Thoracic aorta (tissue), 2 donors: Measurements from ENCODE around the gene GLT6D1. TPM values are rescaled to one million over a fixed set of nuclear protein-coding genes. Genes with fewer than 3 reads are reported as not detected.

Experiments used
- ATAC-seq: fragments of 150-250 bp; one replicate; pipeline ENCODE4 v1.8.0; 2017; ENCODE audit warnings: low read depth; ENCODE audit not compliant: insufficient number of reproducible peaks, low FRiP score
- DNase-seq: peaks from one replicate; pipeline ENCODE4 v3.0.0-alpha.2; 2020; ENCODE audit warnings: low spot score
- H3K27ac ChIP-seq, 2 donors: fragments of 200-600 bp; sonication (generic); 1 replicate in 1 of 2; 2 replicates in 1 of 2; pipeline ENCODE4 v1.5.1; 2016; ENCODE audit warnings: mild to moderate bottlenecking in 2 of 2, moderate library complexity in 2 of 2
- H3K27me3 ChIP-seq: fragments of 200-600 bp; sonication (generic); replicated peaks from 2 replicates; pipeline ENCODE4 v1.6.0; 2016; ENCODE audit warnings: mild to moderate bottlenecking; ENCODE audit not compliant: insufficient read depth
- H3K36me3 ChIP-seq: fragments of 200-600 bp; sonication (generic); one replicate; pipeline ENCODE4 v1.5.1; 2016
- H3K4me1 ChIP-seq, 2 donors: fragments of 200-600 bp; sonication (generic); 1 replicate in 1 of 2; 2 replicates in 1 of 2; pipeline versions ENCODE4 v1.5.1 to v1.6.0; 2016; ENCODE audit warnings: low read depth in 2 of 2, mild to moderate bottlenecking in 1 of 2; ENCODE audit not compliant: control insufficient read depth in 1 of 2
- H3K4me3 ChIP-seq: fragments of 200-600 bp; sonication (generic); 2 replicates; pipeline ENCODE4 v1.5.1; 2016; ENCODE audit warnings: mild to moderate bottlenecking
- H3K9me3 ChIP-seq: fragments of 200-600 bp; sonication (generic); 2 replicates; pipeline ENCODE4 v1.5.1; 2016
- total RNA-seq, 2 donors: library from RNA; depleted of rRNA; stranded (reverse); fragments of >200 nt; gene quantifications; one replicate each; pipeline versions ENCODE4 v1.1.0 to v1.2.3, GENCODE V29; 2016
- TF ChIP-seq, protein P1 (sequence below): fragments of 200-600 bp; sonication (generic); IDR thresholded peaks from one replicate; pipeline ENCODE4 v1.5.1; 2019; ENCODE audit warnings: antibody characterized with exemption

Gene GLT6D1
- total RNA-seq, 2 donors from 2014 or later, result not detected

DNA sequence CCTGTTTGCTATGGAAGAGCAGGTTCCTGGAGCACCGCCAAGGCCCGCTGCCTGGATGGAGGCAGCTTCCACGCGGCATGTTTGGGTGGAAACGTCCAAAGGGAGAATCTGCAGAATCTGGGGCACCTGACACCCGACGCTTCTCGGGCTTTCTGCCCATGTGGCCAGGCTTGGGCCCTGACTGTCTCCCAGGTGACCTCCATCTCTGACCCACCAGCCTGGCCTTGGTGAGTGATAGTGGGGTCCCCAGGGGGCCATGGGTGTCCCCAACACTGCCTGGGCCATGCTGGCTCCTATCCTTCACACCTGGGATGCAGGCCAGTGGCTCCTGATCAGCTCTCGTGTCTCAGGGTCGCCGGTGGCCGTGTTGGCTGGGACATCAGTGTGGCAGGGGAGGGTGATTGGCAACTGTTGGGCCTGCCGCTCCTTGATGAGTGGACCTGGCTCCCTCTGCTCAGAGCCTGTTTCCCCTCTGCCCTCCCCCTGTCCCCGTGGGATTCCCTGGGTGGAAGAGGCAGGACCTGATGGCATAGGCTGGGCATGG lies 34.0 kb downstream of the GLT6D1 start:
- H3K4me3 ChIP-seq, result no peak overlapping the region
- TF ChIP-seq, protein P1, sequence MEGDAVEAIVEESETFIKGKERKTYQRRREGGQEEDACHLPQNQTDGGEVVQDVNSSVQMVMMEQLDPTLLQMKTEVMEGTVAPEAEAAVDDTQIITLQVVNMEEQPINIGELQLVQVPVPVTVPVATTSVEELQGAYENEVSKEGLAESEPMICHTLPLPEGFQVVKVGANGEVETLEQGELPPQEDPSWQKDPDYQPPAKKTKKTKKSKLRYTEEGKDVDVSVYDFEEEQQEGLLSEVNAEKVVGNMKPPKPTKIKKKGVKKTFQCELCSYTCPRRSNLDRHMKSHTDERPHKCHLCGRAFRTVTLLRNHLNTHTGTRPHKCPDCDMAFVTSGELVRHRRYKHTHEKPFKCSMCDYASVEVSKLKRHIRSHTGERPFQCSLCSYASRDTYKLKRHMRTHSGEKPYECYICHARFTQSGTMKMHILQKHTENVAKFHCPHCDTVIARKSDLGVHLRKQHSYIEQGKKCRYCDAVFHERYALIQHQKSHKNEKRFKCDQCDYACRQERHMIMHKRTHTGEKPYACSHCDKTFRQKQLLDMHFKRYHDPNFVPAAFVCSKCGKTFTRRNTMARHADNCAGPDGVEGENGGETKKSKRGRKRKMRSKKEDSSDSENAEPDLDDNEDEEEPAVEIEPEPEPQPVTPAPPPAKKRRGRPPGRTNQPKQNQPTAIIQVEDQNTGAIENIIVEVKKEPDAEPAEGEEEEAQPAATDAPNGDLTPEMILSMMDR, result no peak
- no peaks in the 10 kb centered on the region for H3K9me3 ChIP-seq
- H3K36me3 ChIP-seq, result no peaks in the 10 kb centered on the region
- ATAC-seq, result no peak
- no peaks in the 10 kb centered on the region for H3K4me1 ChIP-seq
- DNase-seq, result no peak
- H3K27me3 ChIP-seq, result no peaks in the 10 kb centered on the region
- H3K27ac ChIP-seq, result no peak overlapping the region

DNA sequence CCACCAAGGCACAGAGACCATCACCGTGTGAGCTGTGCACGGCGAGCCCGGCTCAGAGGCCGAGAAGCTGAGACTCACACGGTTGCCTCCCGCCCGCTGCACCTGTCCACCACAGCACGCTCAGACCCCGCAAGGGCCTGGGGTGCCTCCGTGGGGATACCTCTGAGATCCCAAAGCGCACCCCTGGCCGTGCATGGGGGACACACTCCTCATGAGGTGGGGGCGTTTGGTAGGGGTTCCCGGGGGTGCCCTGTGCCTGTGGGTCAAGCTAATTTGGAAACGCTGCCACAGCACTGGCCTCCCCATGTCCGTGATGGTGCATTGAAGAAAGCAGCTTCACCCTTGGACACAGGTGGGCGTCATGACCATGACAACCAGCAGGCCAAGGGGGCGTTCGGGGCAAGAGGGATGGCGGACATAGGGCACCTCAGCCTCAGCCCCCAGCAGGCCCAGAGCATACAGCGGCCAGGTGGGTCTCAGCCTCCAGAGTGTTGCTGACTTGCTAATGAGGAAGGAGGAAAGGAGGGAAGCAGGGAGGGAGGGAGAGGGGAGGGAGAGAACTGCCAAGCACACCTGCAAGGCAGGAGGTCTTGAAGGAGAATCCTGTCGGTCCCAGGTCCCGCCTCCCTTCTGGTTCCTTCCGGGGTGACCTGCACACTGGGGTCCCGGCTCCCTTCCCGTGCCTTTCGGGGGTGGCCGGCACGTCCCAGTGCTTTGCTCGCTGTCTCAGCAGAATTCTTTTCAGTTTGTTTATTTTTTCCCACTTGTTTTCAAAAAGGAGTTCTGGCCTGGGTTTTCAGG lies 34.7 kb downstream of the GLT6D1 start:
- H3K4me1 ChIP-seq, result no peaks in the 10 kb centered on the region
- TF ChIP-seq, protein P1, result no peak
- H3K9me3 ChIP-seq, result no peaks in the 10 kb centered on the region
- no peaks in the 10 kb centered on the region for H3K27me3 ChIP-seq
- H3K4me3 ChIP-seq, result no peak overlapping the region
- ATAC-seq (no peak), DNase-seq (no peak)
- H3K27ac ChIP-seq, result no peak overlapping the region
- H3K36me3 ChIP-seq, result no peaks in the 10 kb centered on the region

DNA sequence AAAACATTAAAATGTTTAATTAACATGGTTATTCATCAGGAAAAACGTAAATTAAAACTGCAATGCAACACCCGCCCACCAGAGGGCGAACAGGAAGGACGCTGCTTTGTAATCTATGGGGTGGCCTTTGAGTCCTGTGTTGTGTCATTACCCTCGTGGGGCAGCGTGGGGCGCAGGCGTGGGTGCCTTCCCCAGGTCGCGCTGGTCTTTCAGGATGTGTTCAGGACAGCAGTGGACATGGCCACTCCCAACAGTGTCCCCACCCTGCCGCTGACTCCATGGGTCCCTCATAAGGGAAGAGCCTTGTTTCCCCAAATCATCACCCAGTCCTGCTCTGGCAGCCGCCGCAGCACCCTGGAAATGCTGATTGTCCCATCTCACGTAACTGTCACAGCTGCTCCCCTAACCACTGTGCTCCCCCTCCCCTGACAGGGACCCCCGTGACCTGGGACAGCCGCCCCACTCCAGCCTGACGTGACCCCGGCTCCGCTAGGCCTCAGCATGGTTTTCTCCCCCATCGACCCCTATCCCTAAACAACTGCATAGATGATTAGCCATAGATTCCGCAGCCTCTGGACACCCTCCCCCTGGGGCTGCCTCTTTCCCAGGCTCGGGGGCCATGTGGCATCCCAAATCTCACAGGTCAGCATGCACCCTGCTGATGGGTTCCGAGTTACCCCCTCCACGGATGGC lies 36.4 kb downstream of the GLT6D1 start:
- Histone ChIP-seq H3K9me3 (no peaks in the 10 kb centered on the region), H3K36me3 (no peaks in the 10 kb centered on the region), H3K27ac (no peak overlapping the region), H3K4me1 (no peaks in the 10 kb centered on the region), H3K27me3 (no peaks in the 10 kb centered on the region), H3K4me3 (no peak overlapping the region)
- ATAC-seq, result no peak
- TF ChIP-seq, protein P1, result peak; percentile 53
- no peak for DNase-seq

DNA sequence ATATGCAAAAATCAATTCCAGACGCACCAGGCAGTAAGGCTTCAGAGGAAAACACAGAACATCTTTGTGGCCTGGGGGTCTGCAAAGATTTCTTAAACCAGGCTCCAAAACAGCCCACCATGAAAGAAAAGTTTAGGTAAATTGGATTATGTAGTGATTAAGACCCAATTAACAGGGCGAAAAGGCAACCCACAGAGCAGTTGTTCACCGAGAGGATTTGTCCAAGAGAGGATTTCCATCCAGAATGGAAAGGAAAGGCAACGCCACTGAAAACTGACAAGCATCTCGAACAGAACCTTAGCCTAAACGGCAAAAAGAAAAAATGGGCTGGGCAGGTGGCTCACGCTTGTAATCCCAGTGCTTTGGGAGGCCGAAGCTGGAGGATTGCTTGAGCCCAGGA lies 37.4 kb downstream of the GLT6D1 start:
- no peaks in the 10 kb centered on the region for H3K4me1 ChIP-seq
- DNase-seq (no peak), ATAC-seq (no peak)
- H3K27me3 ChIP-seq, result no peaks in the 10 kb centered on the region
- TF ChIP-seq, protein P1, result no peak
- H3K27ac ChIP-seq, result no peak overlapping the region
- H3K4me3 ChIP-seq, result no peak overlapping the region
- H3K9me3 ChIP-seq, result no peaks in the 10 kb centered on the region
- H3K36me3 ChIP-seq, result no peaks in the 10 kb centered on the region

DNA sequence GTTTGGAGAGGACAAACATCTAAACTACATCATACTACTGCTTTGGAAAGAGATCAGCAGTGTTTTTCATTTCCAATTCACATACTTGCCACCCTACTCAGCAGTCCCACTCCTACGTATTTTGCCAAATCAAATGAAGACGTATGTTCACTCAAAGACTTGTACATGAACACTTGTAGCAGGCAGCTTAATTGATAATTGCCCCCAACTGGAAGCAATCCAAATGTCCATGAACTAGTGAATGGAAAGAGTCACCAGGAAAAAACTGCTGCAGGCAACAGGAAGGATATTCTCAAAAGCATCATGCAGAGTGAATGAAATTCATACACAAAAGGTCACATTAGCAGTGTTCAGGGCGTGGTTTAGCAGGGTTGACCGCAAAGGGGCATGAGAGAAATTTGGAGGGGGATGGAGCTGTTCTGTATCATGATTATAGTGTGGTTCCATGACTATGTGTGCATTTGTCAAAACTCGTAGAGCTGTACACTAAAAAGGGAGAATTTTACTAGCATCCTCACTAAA lies 39.0 kb downstream of the GLT6D1 start:
- Histone ChIP-seq H3K4me1 (no peaks in the 10 kb centered on the region), H3K9me3 (no peaks in the 10 kb centered on the region), H3K4me3 (no peak overlapping the region), H3K27me3 (no peaks in the 10 kb centered on the region), H3K27ac (no peak overlapping the region), H3K36me3 (no peaks in the 10 kb centered on the region)
- TF ChIP-seq, protein P1, result no peak
- no peak for DNase-seq
- ATAC-seq, result no peak
